ENCODE results near the gene DSG3.

The DSG3 gene

DNA sequence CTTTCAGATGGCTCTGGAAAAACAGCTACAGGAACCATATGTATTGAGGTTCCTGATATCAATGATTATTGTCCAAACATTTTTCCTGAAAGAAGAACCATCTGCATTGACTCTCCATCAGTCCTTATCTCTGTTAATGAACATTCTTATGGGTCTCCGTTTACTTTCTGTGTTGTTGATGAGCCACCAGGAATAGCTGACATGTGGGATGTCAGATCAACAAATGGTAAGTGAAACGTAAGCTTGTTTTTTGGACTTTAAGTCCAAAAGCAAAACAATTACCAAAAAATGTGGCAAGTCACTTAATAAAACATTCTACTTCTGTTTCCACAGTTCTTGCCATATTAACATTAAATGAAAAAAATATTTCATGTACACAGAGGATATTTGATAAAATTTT is 44.1 kb upstream of the DSG3 start:
- H3K4me3 ChIP-seq (replicated peaks; ENCODE audit: low read depth, low read length) = no peak overlapping the region
- TF ChIP-seq, protein P1, sequence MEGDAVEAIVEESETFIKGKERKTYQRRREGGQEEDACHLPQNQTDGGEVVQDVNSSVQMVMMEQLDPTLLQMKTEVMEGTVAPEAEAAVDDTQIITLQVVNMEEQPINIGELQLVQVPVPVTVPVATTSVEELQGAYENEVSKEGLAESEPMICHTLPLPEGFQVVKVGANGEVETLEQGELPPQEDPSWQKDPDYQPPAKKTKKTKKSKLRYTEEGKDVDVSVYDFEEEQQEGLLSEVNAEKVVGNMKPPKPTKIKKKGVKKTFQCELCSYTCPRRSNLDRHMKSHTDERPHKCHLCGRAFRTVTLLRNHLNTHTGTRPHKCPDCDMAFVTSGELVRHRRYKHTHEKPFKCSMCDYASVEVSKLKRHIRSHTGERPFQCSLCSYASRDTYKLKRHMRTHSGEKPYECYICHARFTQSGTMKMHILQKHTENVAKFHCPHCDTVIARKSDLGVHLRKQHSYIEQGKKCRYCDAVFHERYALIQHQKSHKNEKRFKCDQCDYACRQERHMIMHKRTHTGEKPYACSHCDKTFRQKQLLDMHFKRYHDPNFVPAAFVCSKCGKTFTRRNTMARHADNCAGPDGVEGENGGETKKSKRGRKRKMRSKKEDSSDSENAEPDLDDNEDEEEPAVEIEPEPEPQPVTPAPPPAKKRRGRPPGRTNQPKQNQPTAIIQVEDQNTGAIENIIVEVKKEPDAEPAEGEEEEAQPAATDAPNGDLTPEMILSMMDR (IDR thresholded peaks at IDR 0.05; ENCODE audit: low read length, missing control alignments) = no peak
- DNase-seq (ENCODE audit: low read depth) = no peak

DNA sequence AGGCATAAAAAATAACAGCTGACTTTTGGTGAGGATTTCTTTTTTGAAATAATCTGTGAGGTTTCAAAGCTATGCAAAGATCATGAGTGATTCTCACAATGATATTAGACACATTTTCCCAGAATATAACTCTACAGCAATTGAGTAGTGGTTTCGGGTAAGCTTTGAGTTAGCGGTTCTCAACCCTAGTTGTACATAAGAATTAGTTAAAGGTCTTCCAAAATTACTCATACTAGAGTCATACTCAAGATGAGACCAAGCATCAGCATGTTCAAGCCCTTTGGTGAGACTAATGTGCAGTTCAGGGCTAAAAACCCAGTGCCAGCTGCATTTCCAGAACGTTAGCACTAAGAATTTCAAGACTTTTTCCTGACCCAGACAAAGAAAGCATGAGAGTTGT is 39.9 kb upstream of the DSG3 start:
- H3K4me3 ChIP-seq (replicated peaks; ENCODE audit: low read depth, low read length) = no peak overlapping the region
- DNase-seq (ENCODE audit: low read depth) = no peak
- TF ChIP-seq, protein P1 (IDR thresholded peaks at IDR 0.05; ENCODE audit: low read length, missing control alignments) = no peak

DNA sequence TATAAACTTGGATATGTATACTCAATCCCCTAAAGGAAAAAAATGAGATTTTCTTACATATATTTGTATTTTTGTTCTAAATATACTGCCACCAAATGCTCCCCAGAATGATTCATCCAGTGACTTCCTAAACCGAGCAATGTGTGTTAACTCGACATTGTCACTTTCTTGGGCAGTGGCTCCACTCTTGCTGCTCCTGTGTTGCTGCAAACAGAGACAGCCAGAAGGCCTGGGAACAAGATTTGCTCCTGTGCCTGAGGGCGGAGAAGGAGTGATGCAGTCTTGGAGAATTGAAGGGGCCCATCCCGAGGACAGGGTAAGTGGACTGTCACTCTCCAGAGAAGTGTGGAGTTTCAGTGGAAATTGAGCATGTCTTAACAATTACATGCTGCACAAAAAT is 38.3 kb upstream of the DSG3 start:
- TF ChIP-seq, protein P1 (IDR thresholded peaks at IDR 0.05; ENCODE audit: low read length, missing control alignments) = no peak
- H3K4me3 ChIP-seq (replicated peaks; ENCODE audit: low read depth, low read length) = no peak overlapping the region
- no peak for DNase-seq (ENCODE audit: low read depth)

DNA sequence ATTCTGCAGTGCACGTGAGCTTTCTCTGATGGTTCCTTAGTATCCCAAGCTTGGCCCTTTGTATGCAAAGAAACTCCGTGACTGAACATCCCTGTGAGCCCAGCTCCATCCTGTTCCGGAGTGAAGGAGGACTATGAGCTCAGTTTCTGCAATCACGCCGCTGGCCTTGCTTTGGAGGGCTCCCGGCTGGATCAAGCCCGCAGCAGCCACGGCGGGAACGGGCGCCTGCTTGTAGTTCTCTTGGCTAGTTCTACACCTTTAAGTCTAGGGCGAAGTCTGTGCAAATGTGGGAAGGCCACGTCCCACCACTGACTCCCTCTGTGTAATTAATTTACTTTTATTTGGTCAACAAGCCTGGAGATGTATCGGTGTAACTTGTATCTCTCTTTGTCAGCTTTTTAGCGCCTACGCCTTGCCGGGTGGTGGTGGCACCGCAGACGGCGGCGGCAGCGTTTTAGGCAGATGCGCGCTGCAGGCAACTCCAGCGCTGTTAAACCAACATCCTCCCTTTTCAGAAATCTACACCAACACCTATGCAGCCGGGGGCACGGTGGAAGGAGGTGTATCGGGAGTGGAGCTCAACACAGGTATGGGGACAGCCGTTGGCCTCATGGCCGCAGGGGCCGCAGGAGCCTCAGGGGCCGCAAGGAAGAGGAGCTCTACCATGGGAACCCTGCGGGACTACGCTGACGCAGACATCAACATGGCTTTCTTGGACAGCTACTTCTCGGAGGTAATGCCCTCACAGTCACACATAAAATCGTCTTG is 36.6 kb upstream of the DSG3 start:
- H3K4me3 ChIP-seq (replicated peaks; ENCODE audit: low read depth, low read length) = no peak overlapping the region
- no peak for DNase-seq (ENCODE audit: low read depth)
- TF ChIP-seq, protein P1 (IDR thresholded peaks at IDR 0.05; ENCODE audit: low read length, missing control alignments) = no peak

DNA sequence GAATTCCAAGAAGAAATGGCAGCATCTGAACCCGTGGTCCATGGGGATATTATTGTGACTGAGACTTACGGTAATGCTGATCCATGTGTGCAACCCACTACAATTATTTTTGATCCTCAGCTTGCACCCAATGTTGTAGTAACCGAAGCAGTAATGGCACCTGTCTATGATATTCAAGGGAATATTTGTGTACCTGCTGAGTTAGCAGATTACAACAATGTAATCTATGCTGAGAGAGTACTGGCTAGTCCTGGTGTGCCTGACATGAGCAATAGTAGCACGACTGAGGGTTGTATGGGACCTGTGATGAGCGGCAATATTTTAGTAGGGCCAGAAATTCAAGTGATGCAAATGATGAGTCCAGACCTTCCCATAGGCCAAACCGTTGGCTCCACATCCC is 34.4 kb upstream of the DSG3 start:
- no peak for DNase-seq (ENCODE audit: low read depth)
- H3K4me3 ChIP-seq (replicated peaks; ENCODE audit: low read depth, low read length) = no peak overlapping the region
- TF ChIP-seq, protein P1 (IDR thresholded peaks at IDR 0.05; ENCODE audit: low read length, missing control alignments) = no peak

DNA sequence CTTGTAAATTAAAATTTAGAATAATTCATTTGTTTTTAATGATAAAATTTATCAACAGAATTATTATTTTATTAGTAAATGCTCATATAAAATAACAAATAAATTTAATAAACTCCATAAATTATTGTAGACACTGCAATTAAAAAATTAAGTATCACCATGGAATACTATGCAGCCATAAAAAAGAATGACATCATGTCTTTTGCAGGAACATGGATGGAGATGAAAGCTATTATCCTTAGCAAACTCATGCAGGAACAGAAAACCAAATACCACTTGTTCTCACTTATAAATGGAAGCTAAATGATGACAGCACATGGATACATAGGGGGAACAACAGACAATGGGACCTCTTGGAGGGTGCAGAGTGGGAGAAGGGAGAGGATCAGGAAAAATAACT is 29.7 kb upstream of the DSG3 start:
- H3K4me3 ChIP-seq (replicated peaks; ENCODE audit: low read depth, low read length) = no peak overlapping the region
- DNase-seq (ENCODE audit: low read depth) = no peak
- TF ChIP-seq, protein P1 (IDR thresholded peaks at IDR 0.05; ENCODE audit: low read length, missing control alignments) = no peak

DNA sequence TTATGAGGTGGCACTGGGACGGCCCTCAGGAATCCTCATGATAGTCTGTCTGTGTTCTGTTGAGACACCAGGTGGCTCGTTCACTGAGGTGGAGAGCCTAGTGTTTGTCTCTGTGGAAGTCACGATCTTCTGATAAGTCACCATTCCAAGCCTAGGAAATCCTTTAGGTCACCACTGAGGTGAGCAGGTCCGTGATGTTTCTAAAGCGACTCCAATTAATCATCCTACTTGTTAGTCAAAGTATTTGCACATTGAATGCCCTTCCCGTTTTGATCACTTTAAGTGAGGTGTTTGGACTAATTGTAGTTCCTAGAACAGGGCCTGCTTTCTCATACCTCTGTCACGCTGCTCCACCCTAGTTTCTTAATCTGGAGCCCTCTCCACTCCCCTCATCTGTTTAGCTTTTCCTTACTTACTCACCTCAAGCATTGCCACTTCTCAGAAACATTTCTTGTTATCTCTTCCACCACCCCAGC is 28.0 kb upstream of the DSG3 start:
- DNase-seq (ENCODE audit: low read depth) = no peak
- TF ChIP-seq, protein P1 (IDR thresholded peaks at IDR 0.05; ENCODE audit: low read length, missing control alignments) = no peak
- H3K4me3 ChIP-seq (replicated peaks; ENCODE audit: low read depth, low read length) = no peak overlapping the region

Measured in fibroblast of pulmonary artery (primary cell).